Panc1 (cell line): Measurements from ENCODE around the gene IQCH.

Source experiments
- POLR2AphosphoS5 ChIP-seq: IDR thresholded peaks from 2 replicates; pipeline ENCODE4 v1.6.1; 2012; ENCODE audit warnings: mild to moderate bottlenecking, low read depth, low read length, moderate library complexity
- SIN3A ChIP-seq: IDR thresholded peaks from 2 replicates; pipeline ENCODE4 v1.6.1; 2012; ENCODE audit warnings: low read depth, mild to moderate bottlenecking, low read length, moderate library complexity, borderline replicate concordance; ENCODE audit not compliant: insufficient read depth
- TCF7L2 ChIP-seq: IDR thresholded peaks from 2 replicates; pipeline ENCODE4 v1.6.1; 2011; ENCODE audit warnings: mild to moderate bottlenecking, low read depth, low read length, inconsistent platforms
- TF ChIP-seq, protein P1 (sequence below): fragments of 450-650 bp; IDR thresholded peaks from 2 replicates; pipeline ENCODE4 v1.5.1; 2017; ENCODE audit warnings: mild to moderate bottlenecking
- TF ChIP-seq, protein P2 (sequence below), 2 experiments: IDR thresholded peaks; 2 replicates each; pipeline ENCODE4 v1.6.1; 2011 to 2012; ENCODE audit warnings: low read depth in 2 of 2, control low read depth in 1 of 2, low read length in 1 of 2, mild to moderate bottlenecking in 1 of 2, moderate library complexity in 1 of 2; ENCODE audit not compliant: insufficient read depth in 1 of 2

- TF ChIP-seq, protein P1, sequence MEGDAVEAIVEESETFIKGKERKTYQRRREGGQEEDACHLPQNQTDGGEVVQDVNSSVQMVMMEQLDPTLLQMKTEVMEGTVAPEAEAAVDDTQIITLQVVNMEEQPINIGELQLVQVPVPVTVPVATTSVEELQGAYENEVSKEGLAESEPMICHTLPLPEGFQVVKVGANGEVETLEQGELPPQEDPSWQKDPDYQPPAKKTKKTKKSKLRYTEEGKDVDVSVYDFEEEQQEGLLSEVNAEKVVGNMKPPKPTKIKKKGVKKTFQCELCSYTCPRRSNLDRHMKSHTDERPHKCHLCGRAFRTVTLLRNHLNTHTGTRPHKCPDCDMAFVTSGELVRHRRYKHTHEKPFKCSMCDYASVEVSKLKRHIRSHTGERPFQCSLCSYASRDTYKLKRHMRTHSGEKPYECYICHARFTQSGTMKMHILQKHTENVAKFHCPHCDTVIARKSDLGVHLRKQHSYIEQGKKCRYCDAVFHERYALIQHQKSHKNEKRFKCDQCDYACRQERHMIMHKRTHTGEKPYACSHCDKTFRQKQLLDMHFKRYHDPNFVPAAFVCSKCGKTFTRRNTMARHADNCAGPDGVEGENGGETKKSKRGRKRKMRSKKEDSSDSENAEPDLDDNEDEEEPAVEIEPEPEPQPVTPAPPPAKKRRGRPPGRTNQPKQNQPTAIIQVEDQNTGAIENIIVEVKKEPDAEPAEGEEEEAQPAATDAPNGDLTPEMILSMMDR = no peak
- TF ChIP-seq SIN3A (no peak), TCF7L2 (no peak), POLR2AphosphoS5 (no peak)
- TF ChIP-seq, protein P2, sequence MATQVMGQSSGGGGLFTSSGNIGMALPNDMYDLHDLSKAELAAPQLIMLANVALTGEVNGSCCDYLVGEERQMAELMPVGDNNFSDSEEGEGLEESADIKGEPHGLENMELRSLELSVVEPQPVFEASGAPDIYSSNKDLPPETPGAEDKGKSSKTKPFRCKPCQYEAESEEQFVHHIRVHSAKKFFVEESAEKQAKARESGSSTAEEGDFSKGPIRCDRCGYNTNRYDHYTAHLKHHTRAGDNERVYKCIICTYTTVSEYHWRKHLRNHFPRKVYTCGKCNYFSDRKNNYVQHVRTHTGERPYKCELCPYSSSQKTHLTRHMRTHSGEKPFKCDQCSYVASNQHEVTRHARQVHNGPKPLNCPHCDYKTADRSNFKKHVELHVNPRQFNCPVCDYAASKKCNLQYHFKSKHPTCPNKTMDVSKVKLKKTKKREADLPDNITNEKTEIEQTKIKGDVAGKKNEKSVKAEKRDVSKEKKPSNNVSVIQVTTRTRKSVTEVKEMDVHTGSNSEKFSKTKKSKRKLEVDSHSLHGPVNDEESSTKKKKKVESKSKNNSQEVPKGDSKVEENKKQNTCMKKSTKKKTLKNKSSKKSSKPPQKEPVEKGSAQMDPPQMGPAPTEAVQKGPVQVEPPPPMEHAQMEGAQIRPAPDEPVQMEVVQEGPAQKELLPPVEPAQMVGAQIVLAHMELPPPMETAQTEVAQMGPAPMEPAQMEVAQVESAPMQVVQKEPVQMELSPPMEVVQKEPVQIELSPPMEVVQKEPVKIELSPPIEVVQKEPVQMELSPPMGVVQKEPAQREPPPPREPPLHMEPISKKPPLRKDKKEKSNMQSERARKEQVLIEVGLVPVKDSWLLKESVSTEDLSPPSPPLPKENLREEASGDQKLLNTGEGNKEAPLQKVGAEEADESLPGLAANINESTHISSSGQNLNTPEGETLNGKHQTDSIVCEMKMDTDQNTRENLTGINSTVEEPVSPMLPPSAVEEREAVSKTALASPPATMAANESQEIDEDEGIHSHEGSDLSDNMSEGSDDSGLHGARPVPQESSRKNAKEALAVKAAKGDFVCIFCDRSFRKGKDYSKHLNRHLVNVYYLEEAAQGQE (IDR thresholded peaks at IDR 0.05; ENCODE audit: insufficient read depth in 1 of 2, low read depth in 2 of 2, low read length in 1 of 2) = no peak
These were observed 57.1 kb downstream of the IQCH start for GRCh38 chr15:67311731-67312130.
